Erythroblast (primary cell): Measurements from ENCODE around the gene LYST.

Source experiments
- GATA1 ChIP-seq: IDR thresholded peaks from 2 replicates; pipeline ENCODE4 v1.6.1; 2011; ENCODE audit warnings: low read depth, mild to moderate bottlenecking, control low read depth, low read length, moderate library complexity
- POLR2A ChIP-seq: IDR thresholded peaks from 2 replicates; pipeline ENCODE4 v1.6.1; 2011; ENCODE audit warnings: mild to moderate bottlenecking, low read length

DNA sequence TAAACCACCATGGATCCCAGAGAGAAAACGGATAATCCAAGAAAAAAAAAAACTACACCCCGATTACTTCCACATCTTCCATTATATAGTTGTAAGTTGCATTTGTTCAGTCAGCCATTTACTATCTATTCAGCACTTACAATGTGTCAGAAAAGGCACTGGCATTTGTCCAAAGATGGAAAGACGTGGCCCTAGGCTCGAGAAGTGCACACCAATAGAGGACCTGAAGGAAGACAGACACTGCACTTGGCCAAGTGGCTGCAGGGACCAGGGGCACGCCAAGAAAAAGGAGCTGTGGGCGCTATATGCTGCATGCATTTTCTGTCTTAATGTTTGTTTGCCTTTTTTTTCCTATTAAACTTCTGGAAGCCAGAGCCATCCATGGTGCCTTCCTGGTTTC, 45.2 kb upstream of the LYST start:
- TF ChIP-seq POLR2A = no peak
- TF ChIP-seq GATA1 = no peak
